Spleen (tissue), 11 donors: ENCODE measurements around the gene OR2L8. TPM values are rescaled to one million over a fixed set of nuclear protein-coding genes. Genes with fewer than 3 reads are reported as not detected.
A peak's percentile ranks its signal among the peaks of the same experiment; 100 is the strongest.

Source experiments
- DNase-seq: peaks from one replicate; pipeline ENCODE4 v3.0.0-alpha.2; 2020
- H3K27ac ChIP-seq, 8 donors: fragments of 200-600 bp; sonication (generic) in 7 of 8; 1 replicate in 4 of 8; 2 replicates in 4 of 8; pipeline versions ENCODE4 v1.5.0 to v1.8.0; 2016 to 2021; ENCODE audit warnings: inconsistent platforms in 4 of 8, mild to moderate bottlenecking in 4 of 8, moderate library complexity in 1 of 8
- H3K27me3 ChIP-seq, 7 donors: fragments of 200-600 bp; sonication (generic) in 6 of 7; replicated peaks in 1 of 7; 1 replicate in 4 of 7; 2 replicates in 3 of 7; pipeline versions ENCODE4 v1.5.0 to v1.8.0; 2016 to 2021; ENCODE audit warnings: inconsistent platforms in 3 of 7, mild to moderate bottlenecking in 1 of 7
- H3K36me3 ChIP-seq, 6 donors: fragments of 200-600 bp; sonication (generic) in 5 of 6; 1 replicate in 4 of 6; 2 replicates in 2 of 6; pipeline versions ENCODE4 v1.5.0 to v1.8.0; 2016 to 2021; ENCODE audit warnings: inconsistent platforms in 2 of 6
- H3K4me1 ChIP-seq, 6 donors: fragments of 200-600 bp; sonication (generic) in 5 of 6; 1 replicate in 3 of 6; 2 replicates in 3 of 6; pipeline versions ENCODE4 v1.5.0 to v1.8.0; 2016 to 2021; ENCODE audit warnings: inconsistent platforms in 3 of 6
- H3K4me3 ChIP-seq, 8 donors: fragments of 200-600 bp; sonication (generic) in 7 of 8; 1 replicate in 4 of 8; 2 replicates in 4 of 8; pipeline versions ENCODE4 v1.5.0 to v1.8.0; 2016 to 2021; ENCODE audit warnings: inconsistent platforms in 4 of 8, mild to moderate bottlenecking in 4 of 8, moderate library complexity in 2 of 8
- H3K9me3 ChIP-seq, 8 donors: fragments of 200-600 bp; sonication (generic) in 7 of 8; 1 replicate in 4 of 8; 2 replicates in 4 of 8; pipeline versions ENCODE4 v1.5.0 to v1.8.0; 2016 to 2021; ENCODE audit warnings: inconsistent platforms in 4 of 8
- CTCF ChIP-seq, 11 experiments: fragments of 200-600 bp in 7 of 11; fragments of 450-650 bp in 4 of 11; sonication (generic) in 4 of 11; IDR thresholded peaks in 8 of 11; conservative IDR thresholded peaks in 3 of 11; 1 replicate in 7 of 11; 2 replicates in 4 of 11; pipeline versions ENCODE4 v1.4.0 to v1.8.0; 2016 to 2021; ENCODE audit warnings: antibody characterized with exemption in 11 of 11, inconsistent platforms in 4 of 11, mild to moderate bottlenecking in 1 of 11
- POLR2A ChIP-seq, 3 donors: fragments of 450-650 bp; IDR thresholded peaks; one replicate each; pipeline ENCODE4 v1.5.1; 2017; ENCODE audit warnings: antibody characterized with exemption in 3 of 3, mild to moderate bottlenecking in 1 of 3
- POLR2AphosphoS5 ChIP-seq, 3 donors: sonication (generic); formaldehyde crosslinking; IDR thresholded peaks; one replicate each; pipeline ENCODE4 v1.5.1; 2017; ENCODE audit warnings: antibody characterized with exemption in 3 of 3
- WGBS, 5 donors: extraction: QIAGEN DNeasy Blood & Tissue Kit in 3 of 5; methylation state at CpG; one replicate each; pipeline versions ENCODE4 v1.1.5 to v1.1.7; 2013 to 2018; 5-methylcytosine and 5-hydroxymethylcytosine counted together
- intact Hi-C: fragments of 100-400 bp; cut with DNase I; formaldehyde crosslinking; loops from one replicate; pipeline ENCODE4 v1.15.0; 2023; ENCODE audit warnings: low total_unique reads
- polyA plus RNA-seq, 3 donors: library from polyadenylated mRNA; stranded (reverse); fragments of 200-250 nt; gene quantifications; one replicate each; pipeline ENCODE4 v1.2.1, GENCODE V29; 2013
- total RNA-seq, 7 donors: library from RNA; depleted of rRNA in 3 of 7; stranded (reverse); fragments of >200 nt in 3 of 7; fragmentation: NEBNext Ultra II Directional in 4 of 7; extraction: Animal tissue kit (Norgen Biotek cat#: 25700) in 4 of 7; gene quantifications; one replicate each; pipeline versions ENCODE4 v1.1.0 to v1.2.1, GENCODE V29; 2016 to 2021
- donor health status: healthy with polysubstance abuse.
- donor health status: DM: no; HTN: no; CAD: no; lungs with moderate emphysema.
- donor health status: DM: no; HTN: no; CAD: no.
- donor health status: Bipolar disorder and iron deficiency.
- donor health status: healthy.
- donor health status: DM: no; HTN: no; CAD: no.
- donor health status: DM: yes; HTN: yes; CAD: no.

OR2L8 gene
- total and polyA plus RNA-seq, 10 donors: 0.65 to 3.8 (median 1.8) TPM; not detected in 3

- H3K27me3 ChIP-seq: no peaks in the 10 kb centered on the region
- no peak for DNase-seq
- 15 to 28% (median 17%) methylated on average over 9 of the region's 9 CpGs for WGBS, 5 donors
- intact Hi-C loops: no loop called here
- peaks cover 0 to 15% (median 7%) of the 10 kb centered on the region in 8 donors for H3K9me3 ChIP-seq
- H3K36me3 ChIP-seq: no peaks in the 10 kb centered on the region
- TF ChIP-seq POLR2A (IDR thresholded peaks at IDR 0.05) (no peak), POLR2AphosphoS5 (IDR thresholded peaks at IDR 0.05) (no peak), CTCF (IDR thresholded peaks at IDR 0.05 in 8 of 11, conservative IDR thresholded peaks at IDR 0.05 in 3 of 11) (no peak)
- peak overlapping the region; percentile 15 to 68 (median 28) for H3K4me3 ChIP-seq
- peaks cover 0 to 19% (median 3%) of the 10 kb centered on the region in 6 donors for H3K4me1 ChIP-seq
- peak overlapping the region; percentile 32 to 82 (median 69) for H3K27ac ChIP-seq
Observed at GRCh38 chr1:247905910-247906503, 42.7 kb upstream of the OR2L8 start.

- 6 to 17% (median 10%) methylated on average over 7 of the region's 7 CpGs for WGBS, 5 donors
- H3K27me3 ChIP-seq: no peaks in the 10 kb centered on the region
- peaks cover 0 to 14% (median 7%) of the 10 kb centered on the region in 8 donors for H3K9me3 ChIP-seq
- no peaks in the 10 kb centered on the region for H3K36me3 ChIP-seq
- no peak for DNase-seq
- intact Hi-C loops: no loop called here
- peaks cover 0 to 19% (median 3%) of the 10 kb centered on the region in 6 donors for H3K4me1 ChIP-seq
- peak overlapping the region; percentile 32 to 82 (median 69) for H3K27ac ChIP-seq
- peak overlapping the region; percentile 15 to 68 (median 28) for H3K4me3 ChIP-seq
- no peak for TF ChIP-seq POLR2A (IDR thresholded peaks at IDR 0.05)
Observed at GRCh38 chr1:247906504-247907047, 42.1 kb upstream of the OR2L8 start.

GRCh38 chr1:247908766-247909165 is 39.9 kb upstream of the OR2L8 start:
- 43 to 64% (median 58%) methylated on average over 5 of the region's 5 CpGs for WGBS, 5 donors
- Histone ChIP-seq H3K27me3 (no peaks in the 10 kb centered on the region), H3K4me1 (peaks cover 0 to 19% (median 3%) of the 10 kb centered on the region in 6 donors), H3K4me3 (no peak overlapping the region), H3K27ac (no peak overlapping the region), H3K36me3 (no peaks in the 10 kb centered on the region), H3K9me3 (peaks cover 0 to 14% (median 7%) of the 10 kb centered on the region in 8 donors)
- TF ChIP-seq POLR2A (IDR thresholded peaks at IDR 0.05): no peak
- no peak for TF ChIP-seq CTCF (IDR thresholded peaks at IDR 0.05 in 8 of 11, conservative IDR thresholded peaks at IDR 0.05 in 3 of 11)
- TF ChIP-seq POLR2AphosphoS5 (IDR thresholded peaks at IDR 0.05): no peak
- intact Hi-C loops: no loop called here
- no peak for DNase-seq

GRCh38 chr1:247913786-247914185 is 34.9 kb upstream of the OR2L8 start:
- Histone ChIP-seq H3K4me1 (no peaks in the 10 kb centered on the region), H3K36me3 (no peaks in the 10 kb centered on the region), H3K27ac (no peak overlapping the region), H3K9me3 (no peaks in the 10 kb centered on the region), H3K4me3 (no peak overlapping the region), H3K27me3 (no peaks in the 10 kb centered on the region)
- DNase-seq: no peak
- no peak for TF ChIP-seq POLR2A (IDR thresholded peaks at IDR 0.05)
- TF ChIP-seq CTCF (IDR thresholded peaks at IDR 0.05 in 8 of 11, conservative IDR thresholded peaks at IDR 0.05 in 3 of 11): no peak
- TF ChIP-seq POLR2AphosphoS5 (IDR thresholded peaks at IDR 0.05): no peak
- 64 to 77% (median 72%) methylated on average over 2 of the region's 2 CpGs for whole genome bisulfite sequencing, 5 donors
- intact Hi-C loops: no loop called here
